Testis (tissue), 3 donors: ENCODE data around the gene GARNL3. TPM values are rescaled to one million over a fixed set of nuclear protein-coding genes. Genes with fewer than 3 reads are reported as not detected.

Experiments
- DNase-seq: peaks from one replicate; pipeline ENCODE4 v3.0.0-alpha.2; 2019
- H3K27ac ChIP-seq, 2 donors: fragments of 200-600 bp; sonication (generic); one replicate each; pipeline ENCODE4 v1.5.1; 2019
- H3K27me3 ChIP-seq: fragments of 200-600 bp; sonication (generic); one replicate; pipeline ENCODE4 v1.5.1; 2019
- H3K36me3 ChIP-seq: fragments of 200-600 bp; sonication (generic); one replicate; pipeline ENCODE4 v1.5.1; 2017; ENCODE audit warnings: low read depth; ENCODE audit errors: missing control alignments
- H3K4me1 ChIP-seq: fragments of 200-600 bp; sonication (generic); one replicate; pipeline ENCODE4 v1.5.1; 2019
- H3K4me3 ChIP-seq, 2 donors: fragments of 200-600 bp; sonication (generic); one replicate each; pipeline ENCODE4 v1.5.1; 2017 to 2019
- H3K9me3 ChIP-seq: fragments of 200-600 bp; sonication (generic); one replicate; pipeline ENCODE4 v1.5.1; 2017
- CTCF ChIP-seq, 3 experiments: fragments of 450-650 bp in 2 of 3; fragments of 200-600 bp in 1 of 3; sonication (generic) in 1 of 3; IDR thresholded peaks; one replicate each; pipeline ENCODE4 v1.5.1; 2016 to 2019; ENCODE audit warnings: antibody characterized with exemption in 3 of 3, mild to moderate bottlenecking in 2 of 3, moderate library complexity in 1 of 3
- POLR2A ChIP-seq: fragments of 450-650 bp; IDR thresholded peaks from one replicate; pipeline ENCODE4 v1.6.1; 2017; ENCODE audit warnings: antibody characterized with exemption, mild to moderate bottlenecking, moderate library complexity
- WGBS, 2 donors: methylation state at CpG; one replicate each; pipeline ENCODE4 v1.1.5; 2018; 5-methylcytosine and 5-hydroxymethylcytosine counted together
- intact Hi-C: fragments of 100-400 bp; cut with DNase I; formaldehyde crosslinking; loops from one replicate; pipeline ENCODE4 v1.15.1; 2023; ENCODE audit warnings: low total_unique reads
- polyA plus RNA-seq: library from polyadenylated mRNA; stranded (reverse); fragments of 350-450 nt; fragmentation: Illumina TruSeq; extraction: RNeasy Lipid Tissue Mini Kit (QIAGEN cat#74804); gene quantifications from one replicate; pipeline ENCODE4 v1.2.3, GENCODE V29; 2014; ENCODE audit warnings: low read depth, low replicate concordance; ENCODE audit not compliant: insufficient read depth
- total RNA-seq, 2 donors: library from RNA; depleted of rRNA; stranded (reverse); fragments of >200 nt; gene quantifications; one replicate each; pipeline ENCODE4 v1.2.3, GENCODE V29; 2016

The GARNL3 gene
- total and polyA plus RNA-seq, 3 donors from 2014 or later = 12.9 to 42.8 (median 25.9) TPM

- no peak for DNase-seq
- TF ChIP-seq POLR2A (no peak), CTCF (IDR thresholded peaks at IDR 0.05) (no peak)
- H3K36me3 ChIP-seq = no peaks in the 10 kb centered on the region
- peak overlapping the region; percentile 85 to 96 for H3K4me3 ChIP-seq
- H3K27ac ChIP-seq = peak overlapping the region; percentile 87 to 92
- no peaks in the 10 kb centered on the region for H3K27me3 ChIP-seq
- 1% methylated on average over 9 of the region's 9 CpGs for WGBS, 2 donors
- no peaks in the 10 kb centered on the region for H3K9me3 ChIP-seq
- intact Hi-C loops = no loop called here
- peaks cover 26% of the 10 kb centered on the region for H3K4me1 ChIP-seq
Observed at GRCh38 chr9:127423476-127423933, 158.9 kb downstream of the GARNL3 start.

- WGBS, 2 donors = 0% methylated on average over 38 to 46 of the region's 54 CpGs
- H3K27ac ChIP-seq = peak within 1 kb of the TSS; percentile 87 to 92
- DNase-seq = peak; percentile 95
- TF ChIP-seq POLR2A = no peak
- peak in 1 of 3 experiments; percentile 3 for TF ChIP-seq CTCF (IDR thresholded peaks at IDR 0.05)
- H3K27me3 ChIP-seq = no peaks in the 10 kb centered on the region
- peaks cover 26% of the 10 kb centered on the region for H3K4me1 ChIP-seq
- H3K36me3 ChIP-seq = no peaks in the 10 kb centered on the region
- intact Hi-C loops = no loop called here
- H3K9me3 ChIP-seq = no peaks in the 10 kb centered on the region
- H3K4me3 ChIP-seq = peak within 1 kb of the TSS; percentile 85 to 96
Observed at GRCh38 chr9:127423934-127424675, 159.5 kb downstream of the GARNL3 start, which contains the start of gene ZNF79. Gene ZNF79 (plus strand): TSS chr9:127424382. CDS start chr9:127424788, 406 bp downstream.

- intact Hi-C loops = no loop called here
- peak overlapping the region; percentile 85 to 96 for H3K4me3 ChIP-seq
- H3K27ac ChIP-seq = peak overlapping the region; percentile 87 to 92
- 0% methylated on average over 11 to 13 of the region's 13 CpGs for WGBS, 2 donors
- H3K36me3 ChIP-seq = no peaks in the 10 kb centered on the region
- no peaks in the 10 kb centered on the region for H3K27me3 ChIP-seq
- TF ChIP-seq CTCF (IDR thresholded peaks at IDR 0.05) (no peak), POLR2A (no peak)
- DNase-seq = no peak
- H3K4me1 ChIP-seq = peaks cover 26% of the 10 kb centered on the region
- no peaks in the 10 kb centered on the region for H3K9me3 ChIP-seq
Observed at GRCh38 chr9:127424676-127424999, 160.1 kb downstream of the GARNL3 start.

GRCh38 chr9:127426756-127427155 is 162.2 kb downstream of the GARNL3 start:
- H3K9me3 ChIP-seq = no peaks in the 10 kb centered on the region
- no peak overlapping the region for H3K4me3 ChIP-seq
- no peaks in the 10 kb centered on the region for H3K27me3 ChIP-seq
- WGBS, 2 donors = 89 to 97% methylated on average over 2 of the region's 2 CpGs
- no peak overlapping the region for H3K27ac ChIP-seq
- no peaks in the 10 kb centered on the region for H3K36me3 ChIP-seq
- peaks cover 26% of the 10 kb centered on the region for H3K4me1 ChIP-seq
- TF ChIP-seq CTCF (IDR thresholded peaks at IDR 0.05) = no peak
- intact Hi-C loops = no loop called here
- no peak for DNase-seq

GRCh38 chr9:127428348-127428747 is 163.8 kb downstream of the GARNL3 start:
- no peaks in the 10 kb centered on the region for H3K27me3 ChIP-seq
- intact Hi-C loops = no loop called here
- peaks cover 13% of the 10 kb centered on the region for H3K4me1 ChIP-seq

More at GRCh38 chr9:127428348-127428747, 163.8 kb downstream of the GARNL3 start:
- no peak for DNase-seq
- TF ChIP-seq POLR2A (no peak), CTCF (IDR thresholded peaks at IDR 0.05) (no peak)
- Histone ChIP-seq H3K4me3 (no peak overlapping the region), H3K27ac (no peak overlapping the region), H3K36me3 (no peaks in the 10 kb centered on the region), H3K9me3 (no peaks in the 10 kb centered on the region)
- WGBS, 2 donors = 82 to 89% methylated on average over 3 of the region's 3 CpGs
